ENCODE results near the gene MYEF2.

MYEF2 gene

GRCh38 chr15:48177766-48178647 is at the start of gene MYEF2:
TSS of gene MYEF2 (minus strand) at chr15:48178295. CDS start at chr15:48178237, 58 bp downstream.
- DNase-seq: peak; percentile 66

GRCh38 chr15:48225771-48226170 is 47.7 kb upstream of the MYEF2 start:
- no peak for DNase-seq

GRCh38 chr15:48222627-48223026 is 44.5 kb upstream of the MYEF2 start:
- no peak for DNase-seq

- no peak for DNase-seq
These were observed 43.8 kb upstream of the MYEF2 start for GRCh38 chr15:48221885-48222284.

DNA sequence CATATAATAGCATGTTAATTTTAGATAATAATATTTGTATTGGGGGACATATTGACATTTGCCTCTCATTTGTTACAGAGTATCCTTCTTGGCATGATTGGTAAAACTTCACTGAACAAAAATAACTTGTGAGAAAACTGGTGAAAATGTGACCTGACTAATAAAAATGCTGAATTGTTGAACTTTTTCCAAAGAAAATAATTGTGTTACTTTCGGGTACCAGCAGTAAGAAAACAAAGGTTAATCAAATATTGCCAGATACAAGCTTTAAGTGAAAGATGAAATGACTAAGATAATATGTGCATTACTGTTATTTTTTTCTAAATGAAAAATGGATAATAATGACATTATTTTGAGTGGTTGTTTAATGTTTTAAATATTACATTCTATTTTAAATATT is 43.2 kb upstream of the MYEF2 start:
- DNase-seq: no peak

DNA sequence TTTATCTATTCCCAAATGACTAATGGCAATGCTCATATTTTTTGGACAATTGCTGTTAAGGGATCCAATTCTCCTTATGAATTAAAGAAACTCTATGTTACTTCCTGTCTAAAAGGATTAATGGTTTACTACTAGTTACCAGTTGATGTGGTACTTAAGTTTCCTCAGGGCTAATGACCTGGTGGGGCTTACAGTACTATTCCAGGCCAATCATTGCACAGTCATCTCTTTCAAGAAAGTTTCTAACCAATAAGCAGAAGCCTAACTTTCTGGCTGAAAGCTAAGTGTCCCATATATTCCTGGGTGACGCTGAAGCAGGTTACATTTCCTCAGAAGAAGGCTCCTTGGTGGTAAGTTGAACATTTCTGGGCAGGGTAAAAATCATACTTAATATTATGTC is 27.9 kb upstream of the MYEF2 start, which contains the start of gene SLC12A1:
SLC12A1 (plus strand) TSS at position 322 of the 400 bp plus-strand sequence. CDS start 1,418 bp downstream, outside the sequence.
- no peak for DNase-seq

GRCh38 chr15:48202068-48202467 is 24.0 kb upstream of the MYEF2 start:
- no peak for DNase-seq

DNA sequence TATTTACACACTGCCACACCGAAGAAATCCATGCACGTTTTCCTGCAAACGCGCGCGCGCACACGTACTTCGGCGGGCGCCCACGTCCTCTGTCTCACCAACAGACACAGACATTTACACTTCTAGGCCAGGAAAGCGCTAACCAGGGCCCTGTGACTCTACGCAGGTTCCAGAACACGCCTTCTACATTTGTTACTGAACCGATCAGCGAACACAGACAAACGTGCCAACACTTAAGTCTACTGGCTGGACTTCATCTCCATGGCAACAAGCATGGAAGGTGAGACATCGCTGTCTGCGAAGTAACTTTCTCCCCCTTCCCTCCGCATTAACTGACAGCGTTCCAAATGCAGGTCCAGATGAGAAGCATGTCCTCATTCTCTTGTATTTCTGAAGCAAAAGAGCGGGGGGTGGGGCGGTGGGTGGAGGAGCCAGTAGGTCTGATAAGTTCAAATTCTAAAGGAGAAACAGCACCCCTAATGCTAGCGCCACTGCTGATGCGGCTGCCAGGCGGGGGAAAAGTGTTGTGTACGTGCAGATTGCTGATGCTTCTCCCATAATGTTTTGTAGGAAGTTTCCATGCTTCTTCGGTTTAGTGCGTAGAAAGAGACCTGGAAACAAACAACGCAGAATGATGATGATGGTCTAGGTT is 13.6 kb upstream of the MYEF2 start, which contains the start of gene CTXN2:
CTXN2 (plus strand) TSS at position 92 of the 652 bp plus-strand sequence. CDS start 9,636 bp downstream, outside the sequence.
- no peak for DNase-seq

DNA sequence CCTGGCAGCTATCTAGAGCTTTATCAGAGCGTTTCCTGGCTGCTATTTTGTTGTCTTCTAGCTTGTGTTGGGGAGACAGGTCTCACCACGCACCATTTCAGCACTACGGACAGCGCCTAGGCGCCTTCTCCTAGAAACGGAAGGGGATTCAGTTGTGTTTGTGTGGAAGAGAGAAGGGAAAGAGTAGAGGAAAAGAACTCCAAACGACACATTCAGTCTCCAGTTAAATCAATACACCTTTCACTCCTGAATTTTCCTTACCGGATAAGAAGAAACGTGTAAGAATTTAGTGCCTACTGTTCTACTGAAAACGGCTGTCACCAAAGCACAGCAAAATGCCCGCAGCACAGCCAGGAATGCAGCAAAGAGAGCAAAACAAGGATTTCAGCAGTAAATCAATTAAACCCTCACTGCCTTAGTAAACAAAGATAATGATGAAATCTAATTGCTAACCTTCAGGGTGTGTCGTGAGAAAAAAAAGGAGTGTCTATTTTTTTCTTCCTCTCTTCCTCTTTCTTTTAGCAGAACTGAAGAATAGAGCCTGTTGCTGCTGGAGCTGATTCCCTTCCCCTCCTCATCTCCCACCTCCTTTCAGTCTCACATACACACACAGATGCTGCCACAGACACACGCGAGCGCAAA is 13.0 kb upstream of the MYEF2 start:
- peak; percentile 20 for DNase-seq

- DNase-seq: no peak
These were observed 8.2 kb upstream of the MYEF2 start for GRCh38 chr15:48186271-48186670.

DNA sequence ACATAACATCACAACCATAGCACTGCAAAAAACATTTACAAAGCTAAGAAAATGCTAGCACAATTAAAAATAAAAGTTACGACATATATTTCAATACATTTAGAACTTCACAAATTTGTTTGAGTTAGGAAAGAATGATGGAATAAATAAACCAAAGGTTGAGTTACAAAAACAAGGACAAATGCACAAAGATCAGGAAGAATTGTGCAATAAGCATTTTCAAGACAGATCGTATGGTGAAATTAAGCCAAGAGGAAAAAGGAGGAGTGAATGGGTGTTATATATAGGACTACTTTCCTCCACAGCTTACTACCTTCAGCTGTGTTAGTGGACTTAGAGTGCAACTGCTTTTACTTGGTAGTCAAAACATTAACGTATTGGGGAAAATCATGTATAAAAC is 7.4 kb upstream of the MYEF2 start:
- DNase-seq: no peak

DNA sequence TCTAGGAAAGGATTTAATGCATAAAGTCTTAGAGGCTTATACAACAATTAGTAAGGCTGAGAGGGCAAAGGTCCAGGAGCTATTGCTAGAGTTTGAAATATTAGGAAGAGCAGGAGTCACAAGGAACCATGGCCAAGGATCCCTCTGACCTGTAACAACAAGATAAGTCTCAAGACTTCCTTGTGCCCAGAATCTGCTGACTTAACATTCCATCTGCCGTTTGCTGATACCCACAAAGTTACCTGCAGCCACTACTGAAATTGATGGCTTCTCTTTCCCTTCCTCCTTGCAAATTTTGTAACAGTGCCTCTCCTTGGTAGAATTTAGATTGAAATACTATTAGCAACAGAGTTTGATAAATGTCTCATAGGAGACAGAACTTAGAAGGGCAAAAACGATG is 4.7 kb upstream of the MYEF2 start:
- DNase-seq: no peak

DNA sequence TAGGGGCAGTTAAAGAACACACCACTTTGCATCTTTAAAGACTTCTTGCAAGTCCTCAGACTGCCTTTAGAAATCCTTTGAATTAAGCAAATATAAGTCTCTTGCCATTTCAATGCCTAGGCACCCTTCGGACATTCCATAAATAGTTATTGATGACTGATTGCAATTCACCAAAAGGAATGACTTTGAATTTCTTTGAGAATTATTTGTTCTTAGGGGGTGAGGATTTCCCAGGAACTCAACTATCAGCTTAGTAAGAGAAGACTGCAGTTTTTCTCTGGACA is 495 bp upstream of the MYEF2 start:
- DNase-seq: no peak

DNA sequence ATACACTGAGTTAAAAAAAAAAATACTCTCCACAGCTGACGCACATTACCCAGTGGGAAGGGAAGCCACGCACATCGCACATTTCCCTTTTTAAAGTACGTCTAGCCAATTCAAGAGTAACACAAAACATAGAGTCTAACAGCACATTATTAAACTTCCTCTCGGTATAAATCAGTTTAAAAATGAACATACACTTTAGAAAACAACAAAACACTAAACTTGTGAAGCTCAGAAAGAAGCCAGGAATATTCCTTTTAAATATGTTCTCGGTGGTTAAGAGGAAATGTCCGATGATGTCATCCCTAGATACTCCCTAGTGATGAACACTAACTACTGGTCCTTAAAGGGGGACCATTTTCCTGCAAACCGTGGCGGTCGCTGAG is 721 bp downstream of the MYEF2 start:
- DNase-seq: no peak

DNA sequence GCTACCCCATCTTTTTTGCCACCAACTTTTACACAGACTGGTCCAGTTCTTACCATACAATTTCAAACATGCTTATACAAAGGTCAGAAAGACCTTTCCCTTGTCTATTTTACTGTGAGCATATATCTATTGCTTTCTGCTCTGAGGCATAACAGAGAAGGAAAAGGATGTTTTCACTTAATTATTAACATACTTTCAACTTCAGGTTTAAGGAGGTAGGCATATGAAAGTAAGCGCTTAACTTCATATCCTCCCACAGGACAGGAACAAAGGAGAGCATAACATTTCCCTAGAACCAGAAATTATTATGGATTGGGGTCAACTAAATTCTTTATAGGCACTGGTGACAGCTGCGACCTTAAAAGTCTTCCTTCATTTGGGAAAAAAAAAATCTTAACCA is 1.1 kb downstream of the MYEF2 start:
- no peak for DNase-seq

DNA sequence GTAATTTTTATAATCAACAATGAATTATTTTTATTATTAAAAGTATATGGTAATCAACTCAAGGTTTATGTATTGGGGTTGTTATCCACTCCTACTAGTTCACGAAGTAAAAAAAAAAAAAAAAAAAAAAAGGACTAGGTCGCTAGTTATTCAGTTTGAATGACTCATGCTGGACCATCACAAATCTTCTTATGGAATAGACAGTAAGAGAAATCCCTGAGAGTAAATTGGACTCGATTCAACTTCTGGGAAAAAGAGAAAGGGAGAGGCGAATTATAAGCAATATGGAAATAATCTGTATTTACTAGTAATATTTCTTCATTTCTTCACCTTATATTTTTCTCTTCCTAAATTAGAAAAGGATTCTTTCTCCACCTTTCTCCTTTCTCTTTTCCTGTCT is 2.0 kb downstream of the MYEF2 start:
- no peak for DNase-seq

DNA sequence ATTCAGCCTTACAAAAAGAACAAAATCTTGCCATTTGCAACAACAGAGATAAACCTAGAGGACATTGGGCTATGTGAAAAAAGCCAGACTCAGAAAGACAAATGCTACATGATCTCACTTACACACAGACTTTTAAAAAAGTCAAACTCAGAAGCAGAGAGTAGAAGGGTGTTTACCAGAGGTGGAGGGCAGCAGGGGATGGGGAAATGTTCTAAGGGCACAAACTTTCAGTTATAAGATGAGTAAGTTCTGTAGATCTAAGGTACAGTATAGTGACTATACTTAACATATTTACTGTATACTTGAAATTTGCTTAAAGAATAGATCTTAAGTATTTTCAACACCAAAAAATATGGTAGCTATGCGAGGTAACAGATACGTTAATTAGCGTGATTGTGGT is 3.0 kb downstream of the MYEF2 start:
- DNase-seq: no peak

GRCh38 chr15:48170981-48171380 is 7.1 kb downstream of the MYEF2 start:
- DNase-seq: no peak

DNA sequence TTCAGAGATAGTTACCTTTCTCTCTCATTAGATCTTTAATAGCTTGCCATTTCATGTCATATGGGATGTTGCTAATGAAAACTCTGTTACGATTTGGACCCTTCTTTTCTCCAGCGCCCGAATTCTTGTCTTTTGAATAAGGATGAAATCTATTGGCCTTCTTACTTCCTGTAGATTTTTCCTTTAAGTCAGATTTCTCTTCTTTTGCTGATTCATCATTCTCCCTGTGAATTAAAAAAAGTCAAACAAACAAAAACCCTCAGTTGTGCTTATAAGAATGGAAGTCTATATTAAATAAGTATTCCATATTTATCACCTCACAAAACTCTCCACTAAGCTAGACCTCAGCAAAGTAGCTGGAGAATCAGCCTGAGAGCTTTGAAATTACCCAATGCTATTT is 9.5 kb downstream of the MYEF2 start:
- no peak for DNase-seq

- DNase-seq: no peak
These were observed 24.6 kb downstream of the MYEF2 start for GRCh38 chr15:48153526-48153925.

GRCh38 chr15:48149858-48150257 is 28.2 kb downstream of the MYEF2 start:
- no peak for DNase-seq

- no peak for DNase-seq
These were observed 30.7 kb downstream of the MYEF2 start for GRCh38 chr15:48147358-48147757.

DNA sequence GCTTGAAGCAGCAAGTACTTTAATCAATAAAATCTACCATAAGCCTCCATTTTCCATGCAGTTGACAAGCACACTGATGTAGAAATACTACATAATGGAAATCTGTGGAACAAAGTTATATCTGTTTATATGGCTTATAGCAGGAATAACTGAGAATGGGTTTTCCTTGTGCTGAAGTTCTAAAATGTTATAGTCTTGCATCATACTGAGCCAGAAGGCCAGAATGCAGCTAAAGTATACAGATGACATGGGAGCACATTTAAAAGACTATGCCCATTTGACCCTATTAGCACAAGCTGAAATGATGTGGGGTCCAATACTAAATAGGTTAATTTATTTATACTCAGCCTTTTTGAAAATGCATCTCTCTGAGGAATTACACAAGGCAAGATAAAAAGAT is 32.2 kb downstream of the MYEF2 start:
- DNase-seq: no peak

- no peak for DNase-seq
These were observed 33.2 kb downstream of the MYEF2 start for GRCh38 chr15:48144889-48145288.
